Body of pancreas (tissue), 4 donors: ENCODE results near the gene WDFY4. TPM values are rescaled to one million over a fixed set of nuclear protein-coding genes. Genes with fewer than 3 reads are reported as not detected.
A peak's percentile ranks its signal among the peaks of the same experiment; 100 is the strongest.
"Not testable (repeated sequence)": the region's sequence is repeated elsewhere in the genome, so short reads cannot be mapped to it uniquely, and the experiment has no call there.

Experiments
- ATAC-seq: fragments of 150-250 bp; one replicate; pipeline ENCODE4 v1.9.1; 2016
- DNase-seq, 4 donors: peaks; one replicate each; pipeline ENCODE4 v3.0.0-alpha.2; 2019
- H3K27ac ChIP-seq, 4 donors: fragments of 200-600 bp; sonication (generic); 1 replicate in 3 of 4; 2 replicates in 1 of 4; pipeline versions ENCODE4 v1.5.1 to v1.6.1; 2016 to 2019; ENCODE audit warnings: mild to moderate bottlenecking in 1 of 4, mixed read lengths in 1 of 4, moderate library complexity in 1 of 4
- H3K27me3 ChIP-seq, 2 donors: fragments of 200-600 bp; sonication (generic); one replicate each; pipeline ENCODE4 v1.6.0; 2016; ENCODE audit warnings: mild to moderate bottlenecking in 1 of 2
- H3K36me3 ChIP-seq, 2 donors: fragments of 200-600 bp; sonication (generic); replicated peaks in 1 of 2; 2 replicates each; pipeline ENCODE4 v1.5.1; 2016; ENCODE audit warnings: low read depth in 2 of 2; ENCODE audit not compliant: insufficient read depth in 1 of 2
- H3K4me1 ChIP-seq: fragments of 200-600 bp; sonication (generic); one replicate; pipeline ENCODE4 v1.6.0; 2016
- H3K4me3 ChIP-seq, 2 donors: fragments of 200-600 bp; sonication (generic); 1 replicate in 1 of 2; 2 replicates in 1 of 2; pipeline ENCODE4 v1.5.1; 2016 to 2019
- H3K9me3 ChIP-seq, 3 donors: fragments of 200-600 bp; sonication (generic); 1 replicate in 2 of 3; 2 replicates in 1 of 3; pipeline ENCODE4 v1.5.1; 2016
- CTCF ChIP-seq, 7 experiments: fragments of 450-650 bp in 4 of 7; fragments of 200-600 bp in 3 of 7; sonication (generic) in 3 of 7; IDR thresholded peaks; one replicate each; pipeline ENCODE4 v1.5.1; 2016 to 2019; ENCODE audit warnings: antibody characterized with exemption in 7 of 7
- POLR2A ChIP-seq, 3 donors: fragments of 450-650 bp; IDR thresholded peaks; one replicate each; pipeline ENCODE4 v1.6.1; 2016; ENCODE audit warnings: antibody characterized with exemption in 3 of 3, mild to moderate bottlenecking in 2 of 3
- WGBS, 2 donors: methylation state at CpG; one replicate each; pipeline ENCODE4 v1.1.5; 2017; 5-methylcytosine and 5-hydroxymethylcytosine counted together
- intact Hi-C: fragments of 100-400 bp; cut with DNase I; formaldehyde crosslinking; loops from one replicate; pipeline ENCODE4 v1.15.1; 2023
- total RNA-seq, 2 donors: library from RNA; depleted of rRNA; stranded (reverse); fragments of >200 nt; gene quantifications; one replicate each; pipeline ENCODE4 v1.1.0, GENCODE V29; 2016

WDFY4 gene
- total RNA-seq, 2 donors from 2014 or later = 0.66 to 2.3 TPM

- Histone ChIP-seq H3K36me3 (no peaks in the 10 kb centered on the region), H3K9me3 (no peaks in the 10 kb centered on the region), H3K27me3 (no peaks in the 10 kb centered on the region), H3K27ac (no peak overlapping the region), H3K4me3 (no peak overlapping the region), H3K4me1 (no peaks in the 10 kb centered on the region)
- ATAC-seq = no peak
- TF ChIP-seq CTCF (IDR thresholded peaks at IDR 0.05) (no peak), POLR2A (IDR thresholded peaks at IDR 0.05) (no peak)
- no peak for DNase-seq
- intact Hi-C loops = no loop called here
- WGBS, 2 donors = 83 to 84% methylated on average over 4 of the region's 4 CpGs
These were observed 46.5 kb upstream of the WDFY4 start for GRCh38 chr10:48638158-48638557.

- 78 to 85% methylated on average over 4 of the region's 4 CpGs for WGBS, 2 donors
- TF ChIP-seq POLR2A (IDR thresholded peaks at IDR 0.05) (no peak), CTCF (IDR thresholded peaks at IDR 0.05) (no peak)
These were observed 45.7 kb upstream of the WDFY4 start for GRCh38 chr10:48638739-48639527.

GRCh38 chr10:48639632-48640031, 45.0 kb upstream of the WDFY4 start:
- ATAC-seq = no peak
- Histone ChIP-seq H3K4me1 (no peaks in the 10 kb centered on the region), H3K27me3 (no peaks in the 10 kb centered on the region), H3K4me3 (no peak overlapping the region), H3K36me3 (no peaks in the 10 kb centered on the region), H3K27ac (peak overlapping the region in 1 of 4 donors; percentile 20), H3K9me3 (no peaks in the 10 kb centered on the region)
- WGBS, 2 donors = 54 to 57% methylated on average over 1 of the region's 1 CpG
- TF ChIP-seq POLR2A (IDR thresholded peaks at IDR 0.05) (no peak), CTCF (IDR thresholded peaks at IDR 0.05) (no peak)
- DNase-seq = no peak
- intact Hi-C loops = no loop called here

More at GRCh38 chr10:48638739-48639527, 45.7 kb upstream of the WDFY4 start:
- DNase-seq = no peak
- Histone ChIP-seq H3K4me3 (no peak overlapping the region), H3K36me3 (no peaks in the 10 kb centered on the region), H3K9me3 (no peaks in the 10 kb centered on the region), H3K27me3 (no peaks in the 10 kb centered on the region), H3K4me1 (no peaks in the 10 kb centered on the region), H3K27ac (no peak overlapping the region)
- intact Hi-C loops = no loop called here
- no peak for ATAC-seq

GRCh38 chr10:48640326-48640725, 44.3 kb upstream of the WDFY4 start:
- TF ChIP-seq POLR2A (IDR thresholded peaks at IDR 0.05) = no peak
- TF ChIP-seq CTCF (IDR thresholded peaks at IDR 0.05) = no peak
- 57 to 73% methylated on average over 1 of the region's 1 CpG for WGBS, 2 donors
- Histone ChIP-seq H3K27ac (no peak overlapping the region), H3K9me3 (no peaks in the 10 kb centered on the region), H3K27me3 (no peaks in the 10 kb centered on the region), H3K4me3 (no peak overlapping the region), H3K4me1 (no peaks in the 10 kb centered on the region), H3K36me3 (no peaks in the 10 kb centered on the region)
- intact Hi-C loops = no loop called here
- no peak for ATAC-seq
- no peak for DNase-seq

- H3K4me1 ChIP-seq, ATAC-seq, H3K9me3 ChIP-seq, intact Hi-C loops, H3K27me3 ChIP-seq, H3K4me3 ChIP-seq, H3K27ac ChIP-seq, DNase-seq, H3K36me3 ChIP-seq: not testable (repeated sequence)
- WGBS, 2 donors = 86 to 92% methylated on average over 4 of the region's 4 CpGs
These were observed 43.5 kb upstream of the WDFY4 start for GRCh38 chr10:48641099-48641690.
